ENCODE data around the gene AKR1E2. TPM values are rescaled to one million over a fixed set of nuclear protein-coding genes. Genes with fewer than 3 reads are reported as not detected.

Gene AKR1E2
- total RNA-seq, 1 donor from 2014 or later: 85.6 TPM

Other genes starting within 250 kb of the AKR1E2 start
- 52.4 and 74.0 TPM in 2 replicates for gene AKR1C1, start 137.2 kb downstream of the AKR1E2 start, total RNA-seq
- gene AKR1C2, start 177.7 kb downstream of the AKR1E2 start, total RNA-seq: 50.2 and 63.2 TPM in 2 replicates

All from dermis blood vessel endothelial cell (primary cell).